GM21360 (cell line): ENCODE results near the gene BCL6.

Source experiments
- ATAC-seq: cut with Tn5 transposase; IDR thresholded peaks from one replicate; pipeline ENCODE4 v1.9.1; 2021; ENCODE audit warnings: mild to moderate bottlenecking, moderate library complexity; ENCODE audit not compliant: unreplicated experiment

BCL6 gene

DNA sequence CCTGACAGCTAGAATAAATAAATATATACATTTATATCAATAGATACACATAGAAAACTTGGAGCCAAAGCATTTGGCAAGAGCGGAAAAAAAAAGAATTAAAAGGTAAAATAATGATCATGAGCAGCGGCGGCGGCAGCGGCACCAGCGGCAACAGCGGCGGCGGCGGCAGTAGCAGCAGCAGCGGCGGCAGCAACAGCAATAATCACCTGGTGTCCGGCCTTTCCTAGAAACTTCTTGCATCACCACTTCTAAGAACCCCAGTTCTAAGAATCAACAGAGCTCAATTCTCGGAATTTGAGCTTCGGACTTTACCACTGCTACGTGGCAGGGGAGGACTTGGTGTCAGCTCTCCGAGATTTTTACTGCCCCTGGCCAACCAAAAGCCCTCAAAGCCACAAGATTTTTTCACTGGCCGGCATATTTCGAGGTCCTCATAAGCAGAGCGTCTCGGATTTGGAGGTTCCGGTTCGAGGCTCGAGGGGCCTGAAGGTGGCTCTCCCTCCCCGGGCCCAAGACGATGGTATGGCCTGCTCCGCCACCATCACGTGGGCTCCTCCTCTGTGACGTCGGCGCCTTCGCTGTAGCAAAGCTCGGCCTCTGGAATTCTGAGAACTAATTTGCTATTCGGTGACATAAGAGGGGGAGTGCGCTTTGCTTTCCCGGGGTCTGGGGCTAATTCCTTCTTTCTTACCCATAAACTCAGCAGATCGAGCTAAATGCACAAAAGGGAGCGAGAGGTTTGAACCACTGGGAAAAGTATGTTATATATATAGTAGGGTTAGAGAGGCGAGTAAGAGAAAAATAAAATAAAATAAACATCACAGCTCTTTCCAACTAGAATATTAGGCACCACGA is at the start of gene BCL6:
BCL6 (minus strand) TSS at position 268 of the 858 bp plus-strand sequence. CDS start 11,775 bp downstream, outside the sequence.
- ATAC-seq, result peak; percentile 61

DNA sequence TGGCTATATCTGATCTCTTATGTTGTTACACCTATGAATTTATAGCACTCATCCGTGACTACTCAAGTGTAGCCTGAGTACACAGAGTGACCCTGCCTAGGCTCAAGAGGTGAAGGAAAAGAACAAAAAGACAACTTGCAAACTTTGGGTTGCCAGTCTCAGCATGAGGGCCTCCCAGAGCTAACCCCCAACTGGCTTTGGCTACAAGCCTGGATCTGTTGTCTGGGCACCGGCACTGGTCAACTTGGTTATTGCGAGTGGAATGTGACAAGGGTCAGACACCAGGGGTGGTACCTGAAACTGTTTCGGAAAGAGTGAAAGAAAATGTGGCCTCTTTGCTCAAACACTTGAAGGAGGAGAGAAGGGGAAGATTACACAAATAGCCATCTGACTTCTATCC is 49.5 kb upstream of the BCL6 start:
- no peak for ATAC-seq

DNA sequence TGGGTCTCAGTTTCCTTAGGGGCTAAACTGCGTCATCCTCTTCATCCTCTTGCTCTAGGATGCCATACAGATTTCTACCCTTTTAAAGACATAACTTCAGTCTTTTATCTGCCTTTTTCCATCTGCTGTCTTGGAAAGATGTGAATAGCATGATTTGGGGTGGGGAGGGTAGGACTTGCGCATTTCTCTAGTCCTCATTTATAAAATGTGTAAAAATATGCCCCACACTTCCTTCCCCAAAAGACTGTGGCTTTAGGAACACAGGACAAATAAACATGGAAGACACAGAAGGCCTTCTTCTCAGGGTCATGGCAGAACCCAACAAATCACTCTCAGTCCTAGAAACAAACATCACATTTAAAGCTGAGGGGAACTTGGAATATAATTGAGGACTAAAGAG is 48.4 kb upstream of the BCL6 start:
- ATAC-seq, result no peak

DNA sequence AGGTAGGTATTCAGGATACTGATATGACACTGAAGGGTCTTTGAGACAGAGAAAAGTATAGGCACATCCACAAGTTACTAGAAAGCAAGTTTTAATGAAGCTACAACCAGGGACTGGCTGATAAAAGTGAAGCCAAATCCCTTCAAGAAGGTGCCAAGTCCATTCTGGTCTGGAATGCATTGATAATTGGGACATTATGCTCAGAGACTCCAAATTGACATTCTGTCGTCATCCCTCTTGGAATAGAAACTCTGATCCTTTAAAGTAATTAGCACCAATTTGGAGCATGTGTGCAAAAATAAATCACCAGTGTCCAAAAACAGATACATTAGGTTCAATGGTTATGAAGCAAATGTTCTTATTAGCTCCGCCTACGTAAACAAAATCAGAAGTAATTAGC is 47.3 kb upstream of the BCL6 start:
- no peak for ATAC-seq

DNA sequence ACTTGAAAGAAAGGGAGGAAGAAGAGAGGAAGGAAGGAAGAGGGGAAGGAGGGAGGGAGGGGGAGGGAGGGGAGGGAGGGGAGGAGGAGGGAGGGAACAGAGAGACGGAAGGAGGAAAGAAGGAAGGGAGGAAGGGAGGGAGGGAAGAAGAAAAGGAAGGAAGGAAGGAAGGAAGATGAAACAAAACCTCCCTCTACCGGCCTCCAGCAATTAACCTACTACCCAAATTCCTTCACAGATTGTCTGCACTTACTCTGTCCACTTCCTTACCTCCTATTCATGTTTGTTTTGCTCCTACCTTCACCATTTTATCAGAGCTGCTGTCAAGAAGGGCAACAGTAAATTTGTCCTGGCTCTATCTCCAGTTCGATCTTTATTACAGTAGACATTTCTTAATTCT is 44.6 kb upstream of the BCL6 start:
- no peak for ATAC-seq

DNA sequence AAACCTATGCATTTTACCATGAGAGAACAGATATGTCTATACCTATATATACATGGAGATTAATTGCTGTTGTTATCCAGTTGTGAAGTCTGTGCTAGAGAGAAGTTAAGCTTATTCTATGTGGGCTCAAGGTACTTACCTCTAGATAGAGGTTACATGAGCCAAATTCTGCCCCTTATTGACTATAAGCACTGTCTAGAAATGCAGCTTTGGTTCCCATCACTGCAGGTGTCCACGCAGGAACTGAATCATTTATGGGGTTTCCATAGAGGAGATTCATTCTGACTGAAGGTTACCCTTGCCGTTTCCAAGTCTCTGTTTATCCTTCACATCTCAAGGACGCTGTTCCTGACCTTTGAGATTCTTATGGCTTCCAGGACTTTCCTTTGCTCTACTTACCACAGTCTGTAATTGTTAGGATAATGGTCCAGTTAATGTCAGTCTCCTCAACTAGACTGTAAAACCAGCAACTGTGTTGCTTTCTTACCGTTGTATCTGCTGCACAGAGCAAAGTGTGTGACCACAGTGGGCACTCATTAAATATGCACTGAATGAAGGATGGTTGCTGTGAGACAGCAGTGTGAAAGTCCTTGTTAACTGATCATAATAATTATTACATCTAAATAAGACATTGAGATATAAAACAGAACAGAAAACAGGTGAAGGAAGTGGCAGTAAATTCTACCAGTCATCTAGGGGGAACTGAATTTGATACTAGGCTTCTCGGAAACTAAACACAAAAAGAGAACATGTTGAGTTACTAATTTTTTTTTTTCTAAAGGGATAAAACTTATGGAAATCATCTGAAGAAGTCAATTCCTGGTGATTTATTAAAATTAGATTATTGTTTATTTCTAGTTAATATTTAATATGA is 44.0 kb upstream of the BCL6 start:
- no peak for ATAC-seq

DNA sequence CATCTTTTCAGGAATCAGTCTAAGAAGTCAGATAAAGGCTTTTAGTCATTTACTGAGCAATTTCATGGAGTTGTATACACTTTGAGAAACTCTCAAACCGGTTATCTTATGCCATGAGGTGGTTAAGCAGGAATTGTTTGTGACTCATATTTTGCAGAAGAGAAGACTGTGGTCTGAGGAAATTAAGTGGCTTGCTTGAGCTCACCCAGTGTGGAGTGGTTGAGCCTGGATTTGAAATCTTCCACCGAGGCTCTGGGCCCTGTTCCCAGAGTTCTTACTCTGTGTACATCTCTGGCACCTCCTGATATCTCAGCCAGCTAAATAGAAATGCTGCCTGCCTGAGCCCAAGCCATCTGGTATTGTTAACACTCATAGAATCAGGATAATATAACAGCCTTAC is 37.8 kb upstream of the BCL6 start:
- no peak for ATAC-seq

DNA sequence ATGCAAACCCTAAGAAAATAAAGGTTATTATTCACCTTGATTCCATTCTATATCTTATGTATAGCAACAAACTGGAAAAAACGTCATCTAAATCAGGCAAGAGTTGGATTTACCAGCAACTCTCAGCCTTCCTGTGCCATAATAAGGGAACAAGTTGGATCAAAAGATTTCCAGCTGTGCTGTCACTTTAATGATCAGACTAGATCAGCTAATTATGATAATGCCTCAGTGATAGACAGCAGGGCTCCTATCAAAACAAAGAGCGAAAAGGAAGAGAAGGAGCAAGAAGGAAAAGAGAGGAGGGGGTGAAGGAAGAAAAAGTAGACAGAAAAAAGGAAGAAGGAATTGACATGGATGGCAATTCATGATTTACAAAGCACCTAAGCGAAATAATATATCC is 36.7 kb upstream of the BCL6 start:
- ATAC-seq, result no peak

DNA sequence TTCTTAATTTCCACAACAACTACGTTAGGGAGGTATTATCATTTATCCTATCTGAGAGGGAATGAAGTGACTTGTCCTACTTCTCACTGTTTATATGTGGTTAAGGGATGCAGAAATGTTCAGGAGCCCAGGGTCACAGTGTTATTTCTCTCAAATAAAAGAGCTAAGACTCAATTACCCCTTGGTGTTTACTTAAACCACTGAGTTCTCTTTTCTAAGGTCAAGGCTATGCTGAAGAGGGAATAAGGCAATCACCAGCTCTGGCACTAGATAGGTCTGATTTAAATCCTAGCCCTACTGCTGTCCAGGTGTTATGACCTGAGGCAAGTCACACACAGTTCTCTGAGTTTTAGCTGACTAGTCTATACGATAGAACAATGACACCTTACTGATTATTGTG is 35.7 kb upstream of the BCL6 start:
- ATAC-seq, result no peak

DNA sequence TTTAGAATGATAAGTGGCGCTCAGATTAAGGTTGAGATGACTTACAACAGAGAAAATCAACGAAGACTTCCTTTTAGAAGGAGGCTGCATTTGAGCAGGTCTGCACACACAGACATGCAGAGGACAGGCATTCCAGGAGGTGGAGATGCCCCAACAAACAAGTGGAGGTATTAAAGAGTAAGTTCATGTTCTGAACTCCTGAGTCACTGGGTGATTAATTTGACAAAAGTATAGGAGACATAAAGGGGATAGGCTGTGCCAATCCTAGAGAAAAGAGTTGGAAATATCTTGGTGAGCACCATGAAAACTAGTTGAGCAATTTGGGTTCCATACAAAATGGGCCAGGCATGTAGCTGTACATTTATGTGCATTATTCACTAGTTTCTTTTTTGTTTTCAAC is 33.5 kb upstream of the BCL6 start:
- no peak for ATAC-seq

DNA sequence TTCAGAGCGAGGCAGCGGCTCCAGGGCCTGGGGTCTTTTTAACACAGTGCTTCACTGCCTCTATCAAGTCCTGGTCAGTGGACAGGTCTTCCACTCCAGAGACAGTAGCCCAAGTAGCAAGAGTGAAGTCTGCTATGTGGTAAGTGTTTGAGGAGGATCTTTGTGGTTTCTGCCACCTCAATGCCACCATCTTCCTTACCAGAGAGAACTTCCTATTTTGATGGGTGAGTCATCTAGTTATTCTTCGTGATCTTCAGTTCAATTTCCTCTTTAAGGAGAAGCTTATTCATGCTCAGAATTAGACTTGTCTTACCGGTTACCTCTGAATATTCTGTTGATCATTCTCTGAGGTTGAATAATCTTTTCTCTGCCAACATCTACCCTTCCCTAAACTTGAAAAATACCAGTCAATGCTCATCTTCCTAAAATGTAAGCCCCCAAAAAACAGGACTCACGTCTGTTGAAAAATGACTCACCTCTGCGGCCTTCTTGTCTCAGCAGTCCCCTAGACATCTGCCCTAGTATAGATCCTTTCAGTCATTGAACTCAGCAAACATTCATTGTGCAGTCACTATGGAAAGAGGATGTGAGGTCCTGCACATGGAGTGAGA is 32.2 kb upstream of the BCL6 start:
- peak; percentile 42 for ATAC-seq

DNA sequence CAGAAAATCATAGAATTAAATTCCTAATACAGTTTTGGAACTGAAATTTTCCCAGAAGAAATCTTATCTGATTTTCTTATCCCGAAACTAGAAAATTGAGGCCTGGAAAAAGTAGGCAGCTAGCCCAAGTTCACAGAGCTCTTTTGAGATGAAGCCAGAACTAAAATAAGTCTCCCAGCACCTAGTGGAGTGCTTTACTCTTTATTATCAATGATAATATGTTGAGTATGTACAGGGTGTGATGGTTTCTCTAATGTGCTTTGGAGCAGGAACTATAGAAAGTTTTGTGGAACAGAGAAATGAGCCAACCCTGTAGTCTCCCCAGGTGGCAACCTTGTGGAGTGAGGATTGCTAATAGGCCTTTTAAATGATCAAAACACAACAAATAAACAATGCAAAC is 30.3 kb upstream of the BCL6 start:
- ATAC-seq, result no peak

DNA sequence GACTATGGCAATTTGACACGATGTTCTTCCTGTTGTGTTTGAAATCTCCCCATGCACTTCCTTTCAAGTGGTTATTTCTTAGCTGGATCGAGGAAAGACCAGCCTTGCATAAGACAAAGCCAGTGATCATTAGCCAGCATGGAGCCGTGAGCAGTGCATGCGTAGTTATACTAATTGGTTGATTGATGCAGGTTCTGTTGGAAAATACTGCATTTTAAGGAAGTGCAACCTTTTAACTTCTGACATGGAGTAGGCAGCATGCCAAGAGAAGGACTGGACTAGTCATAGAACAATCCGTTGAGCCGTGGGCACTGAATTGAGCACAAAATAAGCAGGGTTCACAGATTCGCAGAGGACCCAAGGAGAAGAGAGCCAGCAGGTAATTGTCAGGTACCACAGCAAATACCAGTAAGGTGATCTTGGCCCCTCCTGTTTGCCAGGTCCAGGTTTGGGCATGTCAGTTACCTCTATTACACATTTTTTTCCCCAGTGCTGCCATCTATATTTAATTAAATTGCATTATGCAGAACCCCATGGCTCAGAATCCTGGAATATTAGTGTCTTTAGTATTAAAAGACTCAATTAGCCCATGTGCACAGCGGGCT is 29.0 kb upstream of the BCL6 start:
- ATAC-seq, result no peak

DNA sequence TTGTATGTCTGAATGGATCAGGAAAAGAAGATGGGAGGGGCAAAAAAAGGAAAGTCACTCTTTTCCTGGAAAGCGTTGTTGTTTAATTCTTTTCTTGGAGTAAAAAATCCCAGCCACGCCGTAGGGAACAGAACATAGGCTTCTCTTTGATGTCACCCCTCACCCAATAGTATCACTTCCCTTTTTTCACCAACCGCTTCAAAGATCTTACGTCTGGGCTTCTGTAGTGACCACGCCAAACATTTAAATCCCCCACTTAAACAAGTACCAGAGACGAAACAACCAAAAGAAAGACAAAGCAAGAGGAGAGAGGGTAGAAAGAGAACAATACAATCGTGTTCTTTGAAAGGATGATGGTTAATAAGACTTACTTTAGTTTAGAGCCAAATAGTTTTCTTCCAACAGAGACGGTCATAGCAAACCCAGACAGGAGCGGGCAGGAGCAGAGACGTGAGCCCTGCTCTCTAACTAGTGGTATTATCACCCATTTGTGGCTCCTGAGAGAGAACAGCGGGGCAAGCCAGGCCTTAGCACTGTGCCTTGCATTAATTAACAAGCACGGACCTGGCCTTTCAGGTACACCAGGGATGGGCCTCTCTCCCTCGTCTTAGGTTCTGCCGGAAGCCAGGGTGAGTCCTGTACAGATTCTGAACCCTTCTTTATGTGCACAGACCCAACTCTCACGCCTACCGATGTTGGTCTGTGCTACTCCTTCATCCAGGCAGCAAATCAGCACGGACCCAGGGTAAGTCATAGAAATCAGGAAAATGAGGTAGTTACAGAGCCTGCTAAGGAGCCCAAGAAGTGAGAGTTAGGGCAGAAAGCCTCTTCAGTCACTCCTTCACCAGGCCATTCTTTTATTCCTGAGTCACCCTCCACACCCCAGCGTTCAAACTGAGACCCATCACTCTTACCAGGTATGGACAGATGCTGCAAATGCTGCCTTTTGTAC is 28.2 kb upstream of the BCL6 start:
- ATAC-seq, result peak; percentile 68

DNA sequence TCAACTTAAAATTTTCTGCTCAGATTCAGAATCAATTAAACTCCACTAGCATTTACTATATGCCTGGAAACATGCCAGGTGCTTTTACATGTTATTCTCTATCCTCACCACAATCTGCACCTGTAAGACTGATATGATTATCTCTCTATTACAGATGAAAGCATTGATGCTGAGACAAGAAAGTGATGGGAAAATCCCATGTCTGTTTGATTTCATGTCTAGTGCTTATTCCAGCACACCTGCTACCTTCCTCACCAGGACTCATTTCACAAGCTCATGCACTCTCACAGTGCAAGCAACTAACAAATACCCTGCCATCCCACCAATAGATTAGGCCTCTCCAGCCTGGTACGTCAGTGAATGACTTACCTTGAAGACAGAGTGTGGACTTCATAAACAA is 25.0 kb upstream of the BCL6 start:
- peak; percentile 67 for ATAC-seq

DNA sequence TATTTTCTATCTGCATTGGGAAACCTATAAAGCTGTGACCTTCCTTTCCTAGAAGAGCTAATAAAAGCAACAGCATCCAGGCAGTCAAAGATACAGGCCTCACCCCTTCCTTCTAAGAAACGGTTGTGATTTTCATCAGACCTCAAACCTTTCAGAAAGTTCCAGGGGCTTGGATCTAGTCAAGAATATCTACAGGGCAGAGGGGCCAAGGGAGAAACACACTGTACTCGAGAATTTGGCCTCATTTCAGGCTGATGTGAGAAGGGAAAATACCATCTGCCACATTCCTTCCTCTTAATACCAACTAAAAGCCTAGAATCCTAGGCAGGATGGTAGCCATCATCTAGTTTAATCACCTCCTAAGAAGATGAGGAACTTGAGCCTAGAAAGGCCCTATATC is 24.5 kb upstream of the BCL6 start:
- ATAC-seq, result peak; percentile 11

DNA sequence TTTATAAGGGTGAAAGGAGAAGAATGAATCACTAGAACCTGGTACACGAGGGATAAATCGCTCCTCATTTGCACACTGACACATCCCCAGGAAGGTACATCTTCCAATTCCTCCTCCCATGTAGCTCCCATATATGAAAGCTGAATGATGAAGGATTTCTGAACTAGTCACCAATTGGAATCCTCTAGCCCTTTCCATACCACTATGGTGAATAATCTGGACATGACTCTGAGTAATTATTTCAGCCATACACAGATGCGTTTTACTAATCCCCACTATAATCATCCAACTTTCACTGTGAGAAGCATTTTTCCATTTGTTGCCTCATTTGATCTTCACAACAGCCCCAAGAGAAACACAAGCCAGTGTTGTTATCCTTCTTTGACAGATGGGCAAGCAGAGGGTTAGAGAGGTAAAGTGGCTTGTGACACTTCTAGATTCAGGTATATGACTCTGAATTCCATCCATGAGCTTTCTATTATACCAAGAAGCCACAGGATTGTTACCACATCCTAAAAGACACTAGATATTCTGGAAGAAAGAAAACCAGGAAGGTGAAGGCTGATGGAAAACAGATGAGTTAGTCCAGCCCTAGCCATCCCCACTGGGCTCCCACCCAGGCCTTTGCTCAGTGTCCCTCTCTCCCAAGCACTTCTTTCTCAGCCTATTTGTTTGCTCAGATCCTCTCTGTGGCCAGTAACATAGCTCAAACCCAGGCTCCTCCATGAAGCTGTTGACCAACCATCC is 22.2 kb upstream of the BCL6 start:
- ATAC-seq, result no peak

DNA sequence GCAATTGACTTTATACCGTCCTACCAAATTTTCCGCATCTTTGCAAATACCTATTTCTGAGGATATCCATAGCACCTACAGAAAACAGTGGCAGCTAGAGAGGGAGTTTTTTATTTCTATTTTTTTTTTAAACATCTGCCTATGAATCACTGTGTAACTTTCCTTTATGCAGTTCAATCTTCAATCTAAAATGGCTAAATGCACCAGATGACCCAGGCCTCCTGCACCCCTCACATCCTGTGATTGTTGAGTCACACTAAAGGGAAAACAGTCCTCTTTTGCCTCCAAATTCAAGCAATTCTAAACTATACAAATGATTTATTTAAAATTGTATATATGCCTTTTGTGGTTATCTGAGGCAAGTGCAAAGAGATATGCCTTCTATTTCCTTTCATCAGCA is 20.1 kb upstream of the BCL6 start:
- no peak for ATAC-seq

DNA sequence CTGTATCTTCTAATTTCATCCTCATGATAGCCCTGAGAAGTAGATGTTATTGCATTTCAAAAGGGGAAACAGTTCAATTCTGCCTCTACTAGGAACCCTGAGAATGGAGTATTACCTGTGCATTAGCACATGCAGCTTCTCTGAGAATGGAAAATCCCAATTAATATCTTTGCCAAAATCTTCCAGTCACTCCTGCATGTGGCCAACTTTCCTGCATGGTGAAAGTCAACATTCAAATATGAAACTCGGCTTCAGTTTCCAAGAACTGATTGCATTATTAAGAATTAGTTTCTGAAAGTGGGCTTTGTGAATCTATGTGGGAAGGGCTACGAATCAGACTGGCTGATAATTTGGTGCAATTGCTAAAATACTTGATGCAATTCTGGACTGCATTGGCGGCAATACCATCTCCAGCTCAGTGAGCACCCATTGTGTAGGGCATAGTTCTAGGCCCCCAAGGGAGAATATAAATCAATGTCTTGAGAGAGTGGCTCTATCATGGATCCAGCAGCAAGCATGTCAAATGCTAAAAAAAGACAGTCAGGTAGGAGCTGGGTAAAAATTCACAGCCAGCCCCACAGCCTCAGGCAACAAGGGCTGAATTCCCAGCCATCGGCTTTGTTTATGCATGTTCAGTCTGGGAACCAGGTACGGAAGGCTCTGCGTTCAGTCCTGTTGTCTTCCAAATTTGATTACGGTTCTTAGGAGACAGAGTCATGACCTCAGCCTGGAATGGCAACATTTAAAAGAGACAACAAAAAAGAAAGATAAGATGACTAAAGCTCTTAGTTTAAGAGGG is 18.8 kb upstream of the BCL6 start:
- no peak for ATAC-seq
